Testis (tissue), 3 donors: ENCODE results near the gene ADRA2C. TPM values are rescaled to one million over a fixed set of nuclear protein-coding genes. Genes with fewer than 3 reads are reported as not detected.

ENCODE experiments used
- DNase-seq: peaks from one replicate; pipeline ENCODE4 v3.0.0-alpha.2; 2019
- H3K27ac ChIP-seq, 2 donors: fragments of 200-600 bp; sonication (generic); one replicate each; pipeline ENCODE4 v1.5.1; 2019
- H3K27me3 ChIP-seq: fragments of 200-600 bp; sonication (generic); one replicate; pipeline ENCODE4 v1.5.1; 2019
- H3K36me3 ChIP-seq: fragments of 200-600 bp; sonication (generic); one replicate; pipeline ENCODE4 v1.5.1; 2017; ENCODE audit warnings: low read depth; ENCODE audit errors: missing control alignments
- H3K4me1 ChIP-seq: fragments of 200-600 bp; sonication (generic); one replicate; pipeline ENCODE4 v1.5.1; 2019
- H3K4me3 ChIP-seq, 2 donors: fragments of 200-600 bp; sonication (generic); one replicate each; pipeline ENCODE4 v1.5.1; 2017 to 2019
- H3K9me3 ChIP-seq: fragments of 200-600 bp; sonication (generic); one replicate; pipeline ENCODE4 v1.5.1; 2017
- POLR2A ChIP-seq: fragments of 450-650 bp; IDR thresholded peaks from one replicate; pipeline ENCODE4 v1.6.1; 2017; ENCODE audit warnings: antibody characterized with exemption, mild to moderate bottlenecking, moderate library complexity
- WGBS, 2 donors: methylation state at CpG; one replicate each; pipeline ENCODE4 v1.1.5; 2018; 5-methylcytosine and 5-hydroxymethylcytosine counted together
- intact Hi-C: fragments of 100-400 bp; cut with DNase I; formaldehyde crosslinking; loops from one replicate; pipeline ENCODE4 v1.15.1; 2023; ENCODE audit warnings: low total_unique reads
- polyA plus RNA-seq: library from polyadenylated mRNA; stranded (reverse); fragments of 350-450 nt; fragmentation: Illumina TruSeq; extraction: RNeasy Lipid Tissue Mini Kit (QIAGEN cat#74804); gene quantifications from one replicate; pipeline ENCODE4 v1.2.3, GENCODE V29; 2014; ENCODE audit warnings: low read depth, low replicate concordance; ENCODE audit not compliant: insufficient read depth
- total RNA-seq, 2 donors: library from RNA; depleted of rRNA; stranded (reverse); fragments of >200 nt; gene quantifications; one replicate each; pipeline ENCODE4 v1.2.3, GENCODE V29; 2016
- TF ChIP-seq, protein P1 (sequence below), 3 experiments: fragments of 450-650 bp in 2 of 3; fragments of 200-600 bp in 1 of 3; sonication (generic) in 1 of 3; IDR thresholded peaks; one replicate each; pipeline ENCODE4 v1.5.1; 2016 to 2019; ENCODE audit warnings: antibody characterized with exemption in 3 of 3, mild to moderate bottlenecking in 2 of 3, moderate library complexity in 1 of 3

The ADRA2C gene
- total and polyA plus RNA-seq, 3 donors from 2014 or later: 7.2 to 16.0 (median 9.3) TPM

DNA sequence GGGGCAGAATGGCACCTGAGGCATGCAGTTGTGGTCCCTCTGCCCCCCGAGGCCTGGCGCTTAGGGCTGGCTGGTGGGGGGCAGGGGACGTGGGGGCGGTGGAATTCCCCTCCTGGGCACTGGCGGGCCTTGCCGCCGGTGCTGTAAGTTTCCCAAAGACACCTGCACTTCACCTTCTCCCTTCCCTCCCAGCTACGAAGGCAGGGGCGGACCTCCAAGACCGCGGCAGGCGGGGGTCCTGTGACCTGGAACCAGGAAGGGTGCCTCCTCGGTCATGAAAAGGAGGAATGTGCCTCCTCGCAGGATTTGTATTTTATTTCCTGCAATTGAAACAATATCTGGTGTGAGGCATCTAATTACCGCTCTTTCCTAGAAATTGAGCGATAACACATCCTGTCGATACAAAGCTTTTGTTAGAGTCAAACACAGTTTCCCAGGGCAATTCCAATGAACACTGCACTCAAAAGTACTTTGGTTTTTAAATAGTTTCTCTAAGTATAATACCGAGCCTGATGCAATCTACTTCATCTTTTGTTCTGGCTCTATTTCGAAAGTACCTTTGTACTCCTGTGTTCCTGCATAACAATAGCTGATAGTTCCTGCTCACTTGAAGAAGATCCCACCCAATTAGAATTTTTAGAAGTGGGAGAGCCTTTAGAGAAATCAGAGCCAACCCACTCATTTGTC, 12.3 kb upstream of the ADRA2C start:
- Histone ChIP-seq H3K4me1 (no peaks in the 10 kb centered on the region), H3K27ac (no peak overlapping the region), H3K27me3 (no peaks in the 10 kb centered on the region), H3K9me3 (no peaks in the 10 kb centered on the region), H3K36me3 (no peaks in the 10 kb centered on the region), H3K4me3 (no peak overlapping the region)
- DNase-seq: no peak
- TF ChIP-seq POLR2A: no peak
- TF ChIP-seq, protein P1, sequence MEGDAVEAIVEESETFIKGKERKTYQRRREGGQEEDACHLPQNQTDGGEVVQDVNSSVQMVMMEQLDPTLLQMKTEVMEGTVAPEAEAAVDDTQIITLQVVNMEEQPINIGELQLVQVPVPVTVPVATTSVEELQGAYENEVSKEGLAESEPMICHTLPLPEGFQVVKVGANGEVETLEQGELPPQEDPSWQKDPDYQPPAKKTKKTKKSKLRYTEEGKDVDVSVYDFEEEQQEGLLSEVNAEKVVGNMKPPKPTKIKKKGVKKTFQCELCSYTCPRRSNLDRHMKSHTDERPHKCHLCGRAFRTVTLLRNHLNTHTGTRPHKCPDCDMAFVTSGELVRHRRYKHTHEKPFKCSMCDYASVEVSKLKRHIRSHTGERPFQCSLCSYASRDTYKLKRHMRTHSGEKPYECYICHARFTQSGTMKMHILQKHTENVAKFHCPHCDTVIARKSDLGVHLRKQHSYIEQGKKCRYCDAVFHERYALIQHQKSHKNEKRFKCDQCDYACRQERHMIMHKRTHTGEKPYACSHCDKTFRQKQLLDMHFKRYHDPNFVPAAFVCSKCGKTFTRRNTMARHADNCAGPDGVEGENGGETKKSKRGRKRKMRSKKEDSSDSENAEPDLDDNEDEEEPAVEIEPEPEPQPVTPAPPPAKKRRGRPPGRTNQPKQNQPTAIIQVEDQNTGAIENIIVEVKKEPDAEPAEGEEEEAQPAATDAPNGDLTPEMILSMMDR (IDR thresholded peaks at IDR 0.05): no peak
- WGBS, 2 donors: 64 to 72% methylated on average over 19 of the region's 19 CpGs
- intact Hi-C loops: no loop called here

DNA sequence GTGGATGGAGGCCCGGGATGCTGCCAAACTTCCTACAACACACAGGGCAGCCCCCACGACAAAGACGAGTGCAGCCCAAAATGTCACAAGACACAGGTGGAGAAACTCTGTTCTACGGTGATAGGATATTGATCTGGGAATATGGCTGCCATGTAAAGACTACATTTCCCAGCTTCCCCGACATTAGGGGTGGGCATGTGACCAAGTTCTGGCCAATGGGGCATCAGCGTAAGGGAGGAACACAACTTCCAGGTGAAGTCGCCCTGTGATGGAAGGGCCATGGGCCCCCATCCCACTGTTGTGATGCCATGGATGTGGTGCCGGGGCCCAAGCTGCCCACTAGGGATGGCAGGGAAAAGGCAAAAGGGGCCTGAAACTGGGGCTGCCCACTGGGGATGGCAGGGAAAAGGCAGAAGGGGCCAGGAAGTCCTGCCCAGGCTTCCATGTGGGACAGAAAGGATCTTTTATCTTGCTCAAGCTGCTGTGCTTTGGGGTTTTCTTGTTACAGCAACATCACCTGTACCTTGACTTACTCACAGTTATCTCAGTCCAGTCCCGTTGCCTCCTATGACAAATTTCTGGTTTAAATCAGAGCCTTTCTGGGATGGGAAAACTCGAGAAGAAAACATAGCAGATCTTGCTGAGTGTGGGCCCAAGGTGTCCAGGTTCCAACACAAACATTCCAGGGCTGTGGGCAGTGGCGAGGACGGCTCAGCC, 9.7 kb upstream of the ADRA2C start:
- no peak overlapping the region for H3K4me3 ChIP-seq
- no peaks in the 10 kb centered on the region for H3K27me3 ChIP-seq
- DNase-seq: no peak
- 88 to 92% methylated on average over 11 to 12 of the region's 12 CpGs for WGBS, 2 donors
- H3K27ac ChIP-seq: no peak overlapping the region
- no peaks in the 10 kb centered on the region for H3K36me3 ChIP-seq
- H3K9me3 ChIP-seq: no peaks in the 10 kb centered on the region
- intact Hi-C loops: no loop called here
- TF ChIP-seq, protein P1 (IDR thresholded peaks at IDR 0.05): no peak
- no peak for TF ChIP-seq POLR2A
- no peaks in the 10 kb centered on the region for H3K4me1 ChIP-seq

GRCh38 chr4:3759236-3759635, 6.9 kb upstream of the ADRA2C start:
- Histone ChIP-seq H3K27ac (no peak overlapping the region), H3K4me1 (no peaks in the 10 kb centered on the region), H3K4me3 (no peak overlapping the region), H3K9me3 (no peaks in the 10 kb centered on the region), H3K27me3 (no peaks in the 10 kb centered on the region), H3K36me3 (no peaks in the 10 kb centered on the region)
- intact Hi-C loops: no loop called here
- WGBS, 2 donors: 95% methylated on average over 13 to 15 of the region's 15 CpGs
- no peak for DNase-seq
- TF ChIP-seq, protein P1 (IDR thresholded peaks at IDR 0.05): no peak
- TF ChIP-seq POLR2A: no peak

GRCh38 chr4:3760346-3760745, 5.8 kb upstream of the ADRA2C start:
- no peaks in the 10 kb centered on the region for H3K36me3 ChIP-seq
- WGBS, 2 donors: 91 to 93% methylated on average over 8 to 10 of the region's 10 CpGs
- no peak for DNase-seq
- no peak overlapping the region for H3K4me3 ChIP-seq
- H3K4me1 ChIP-seq: peaks cover 4% of the 10 kb centered on the region
- intact Hi-C loops: no loop called here
- no peak overlapping the region for H3K27ac ChIP-seq
- H3K27me3 ChIP-seq: no peaks in the 10 kb centered on the region
- H3K9me3 ChIP-seq: no peaks in the 10 kb centered on the region
- TF ChIP-seq, protein P1 (IDR thresholded peaks at IDR 0.05): no peak
- TF ChIP-seq POLR2A: no peak
